Urothelium cell line (cell line): Measurements from ENCODE around the gene LYPD1.

Experiments
- DNase-seq: peaks from one replicate; pipeline ENCODE4 v3.0.0; 2011; ENCODE audit warnings: low spot score, mixed read lengths
- FAIRE-seq: peaks from 2 replicates; lab custom pipeline; 2011; peaks lifted over from hg19 to GRCh38; lab: Jason Lieb, UNC

LYPD1 gene

GRCh38 chr2:132668987-132669907, 758 bp downstream of the LYPD1 start:
- FAIRE-seq: no peak

GRCh38 chr2:132668189-132668823, 1.7 kb downstream of the LYPD1 start:
- DNase-seq (no peak), FAIRE-seq (peak; percentile 27)

More at GRCh38 chr2:132668987-132669907, 758 bp downstream of the LYPD1 start:
- no peak for DNase-seq

GRCh38 chr2:132667706-132668105, 2.3 kb downstream of the LYPD1 start:
- FAIRE-seq: no peak
- no peak for DNase-seq

GRCh38 chr2:132665401-132666140, 4.4 kb downstream of the LYPD1 start:
- DNase-seq (no peak), FAIRE-seq (no peak)

GRCh38 chr2:132664096-132664495, 5.9 kb downstream of the LYPD1 start:
- FAIRE-seq (no peak), DNase-seq (no peak)

GRCh38 chr2:132662732-132663131, 7.3 kb downstream of the LYPD1 start:
- no peak for DNase-seq
- FAIRE-seq: no peak

- DNase-seq (no peak), FAIRE-seq (no peak)
Observed at GRCh38 chr2:132659331-132659730, 10.7 kb downstream of the LYPD1 start.

- no peak for DNase-seq
- FAIRE-seq: no peak
Observed at GRCh38 chr2:132656266-132656975, 13.6 kb downstream of the LYPD1 start.

- DNase-seq (no peak), FAIRE-seq (no peak)
Observed at GRCh38 chr2:132654968-132655367, 15.0 kb downstream of the LYPD1 start.

- FAIRE-seq (no peak), DNase-seq (no peak)
Observed at GRCh38 chr2:132654335-132654734, 15.7 kb downstream of the LYPD1 start.

- FAIRE-seq (no peak), DNase-seq (no peak)
Observed at GRCh38 chr2:132652474-132652873, 17.5 kb downstream of the LYPD1 start.

GRCh38 chr2:132651115-132652045, 18.6 kb downstream of the LYPD1 start:
- peak; percentile 72 for DNase-seq
- FAIRE-seq: peak; percentile 69

GRCh38 chr2:132646540-132647108, 23.4 kb downstream of the LYPD1 start:
- DNase-seq (no peak), FAIRE-seq (no peak)

- DNase-seq (no peak), FAIRE-seq (no peak)
Observed at GRCh38 chr2:132645722-132646539, 24.1 kb downstream of the LYPD1 start.

- FAIRE-seq (no peak), DNase-seq (no peak)
Observed at GRCh38 chr2:132645176-132645575, 24.8 kb downstream of the LYPD1 start.

GRCh38 chr2:132642415-132642814, 27.6 kb downstream of the LYPD1 start:
- no peak for DNase-seq
- no peak for FAIRE-seq

- DNase-seq: no peak
Observed at GRCh38 chr2:132641819-132642218, 28.2 kb downstream of the LYPD1 start.

GRCh38 chr2:132640116-132640515, 29.9 kb downstream of the LYPD1 start:
- peak; percentile 61 for FAIRE-seq

More at GRCh38 chr2:132641819-132642218, 28.2 kb downstream of the LYPD1 start:
- FAIRE-seq: no peak

More at GRCh38 chr2:132640116-132640515, 29.9 kb downstream of the LYPD1 start:
- no peak for DNase-seq
